Body of pancreas (tissue), 4 donors: Measurements from ENCODE around the gene CRIM1. TPM values are rescaled to one million over a fixed set of nuclear protein-coding genes. Genes with fewer than 3 reads are reported as not detected.

Source experiments
- ATAC-seq: fragments of 150-250 bp; one replicate; pipeline ENCODE4 v1.9.1; 2016
- DNase-seq, 4 donors: peaks; one replicate each; pipeline ENCODE4 v3.0.0-alpha.2; 2019
- H3K27ac ChIP-seq, 4 donors: fragments of 200-600 bp; sonication (generic); 1 replicate in 3 of 4; 2 replicates in 1 of 4; pipeline versions ENCODE4 v1.5.1 to v1.6.1; 2016 to 2019; ENCODE audit warnings: mild to moderate bottlenecking in 1 of 4, mixed read lengths in 1 of 4, moderate library complexity in 1 of 4
- H3K27me3 ChIP-seq, 2 donors: fragments of 200-600 bp; sonication (generic); one replicate each; pipeline ENCODE4 v1.6.0; 2016; ENCODE audit warnings: mild to moderate bottlenecking in 1 of 2
- H3K36me3 ChIP-seq, 2 donors: fragments of 200-600 bp; sonication (generic); replicated peaks in 1 of 2; 2 replicates each; pipeline ENCODE4 v1.5.1; 2016; ENCODE audit warnings: low read depth in 2 of 2; ENCODE audit not compliant: insufficient read depth in 1 of 2
- H3K4me1 ChIP-seq: fragments of 200-600 bp; sonication (generic); one replicate; pipeline ENCODE4 v1.6.0; 2016
- H3K4me3 ChIP-seq, 2 donors: fragments of 200-600 bp; sonication (generic); 1 replicate in 1 of 2; 2 replicates in 1 of 2; pipeline ENCODE4 v1.5.1; 2016 to 2019
- H3K9me3 ChIP-seq, 3 donors: fragments of 200-600 bp; sonication (generic); 1 replicate in 2 of 3; 2 replicates in 1 of 3; pipeline ENCODE4 v1.5.1; 2016
- POLR2A ChIP-seq, 3 donors: fragments of 450-650 bp; IDR thresholded peaks; one replicate each; pipeline ENCODE4 v1.6.1; 2016; ENCODE audit warnings: antibody characterized with exemption in 3 of 3, mild to moderate bottlenecking in 2 of 3
- WGBS, 2 donors: methylation state at CpG; one replicate each; pipeline ENCODE4 v1.1.5; 2017; 5-methylcytosine and 5-hydroxymethylcytosine counted together
- intact Hi-C: fragments of 100-400 bp; cut with DNase I; formaldehyde crosslinking; loops from one replicate; pipeline ENCODE4 v1.15.1; 2023
- total RNA-seq, 2 donors: library from RNA; depleted of rRNA; stranded (reverse); fragments of >200 nt; gene quantifications; one replicate each; pipeline ENCODE4 v1.1.0, GENCODE V29; 2016
- TF ChIP-seq, protein P1 (sequence below), 7 experiments: fragments of 450-650 bp in 4 of 7; fragments of 200-600 bp in 3 of 7; sonication (generic) in 3 of 7; IDR thresholded peaks; one replicate each; pipeline ENCODE4 v1.5.1; 2016 to 2019; ENCODE audit warnings: antibody characterized with exemption in 7 of 7

CRIM1 gene
- total RNA-seq, 2 donors from 2014 or later = 41.5 to 64.6 TPM

DNA sequence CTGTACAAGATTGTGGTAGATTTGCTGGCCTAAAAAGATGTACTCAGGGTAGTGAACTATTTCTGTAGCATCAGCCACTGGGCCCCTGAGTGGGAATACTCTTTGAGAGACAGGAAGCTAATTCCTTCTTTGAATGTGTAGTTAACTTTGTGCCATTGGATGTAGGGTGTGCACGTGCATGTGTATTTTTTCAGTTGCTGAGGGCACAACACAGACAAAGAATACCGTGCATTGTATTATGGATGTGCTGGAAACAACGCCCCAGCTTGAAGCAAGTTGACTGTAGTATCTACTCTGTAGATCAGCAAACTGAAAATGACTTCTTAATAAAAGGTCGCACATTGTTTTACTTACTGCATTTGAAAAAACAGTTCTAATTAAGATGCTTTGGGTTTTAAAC, 14.1 kb downstream of the CRIM1 start:
- 73 to 86% methylated on average over 4 of the region's 4 CpGs for WGBS, 2 donors
- TF ChIP-seq POLR2A (IDR thresholded peaks at IDR 0.05) = no peak
- TF ChIP-seq, protein P1, sequence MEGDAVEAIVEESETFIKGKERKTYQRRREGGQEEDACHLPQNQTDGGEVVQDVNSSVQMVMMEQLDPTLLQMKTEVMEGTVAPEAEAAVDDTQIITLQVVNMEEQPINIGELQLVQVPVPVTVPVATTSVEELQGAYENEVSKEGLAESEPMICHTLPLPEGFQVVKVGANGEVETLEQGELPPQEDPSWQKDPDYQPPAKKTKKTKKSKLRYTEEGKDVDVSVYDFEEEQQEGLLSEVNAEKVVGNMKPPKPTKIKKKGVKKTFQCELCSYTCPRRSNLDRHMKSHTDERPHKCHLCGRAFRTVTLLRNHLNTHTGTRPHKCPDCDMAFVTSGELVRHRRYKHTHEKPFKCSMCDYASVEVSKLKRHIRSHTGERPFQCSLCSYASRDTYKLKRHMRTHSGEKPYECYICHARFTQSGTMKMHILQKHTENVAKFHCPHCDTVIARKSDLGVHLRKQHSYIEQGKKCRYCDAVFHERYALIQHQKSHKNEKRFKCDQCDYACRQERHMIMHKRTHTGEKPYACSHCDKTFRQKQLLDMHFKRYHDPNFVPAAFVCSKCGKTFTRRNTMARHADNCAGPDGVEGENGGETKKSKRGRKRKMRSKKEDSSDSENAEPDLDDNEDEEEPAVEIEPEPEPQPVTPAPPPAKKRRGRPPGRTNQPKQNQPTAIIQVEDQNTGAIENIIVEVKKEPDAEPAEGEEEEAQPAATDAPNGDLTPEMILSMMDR (IDR thresholded peaks at IDR 0.05) = no peak
- H3K27me3 ChIP-seq = no peaks in the 10 kb centered on the region
- peaks cover 53% of the 10 kb centered on the region for H3K4me1 ChIP-seq
- no peak for ATAC-seq
- H3K4me3 ChIP-seq = no peak overlapping the region
- intact Hi-C loops = no loop called here
- no peaks in the 10 kb centered on the region for H3K36me3 ChIP-seq
- no peak for DNase-seq
- peak overlapping the region in 2 of 4 donors; percentile 69 to 76 for H3K27ac ChIP-seq
- H3K9me3 ChIP-seq = no peaks in the 10 kb centered on the region

GRCh38 chr2:36370281-36370680, 14.7 kb downstream of the CRIM1 start:
- Histone ChIP-seq H3K9me3 (no peaks in the 10 kb centered on the region), H3K27ac (peak overlapping the region in 2 of 4 donors; percentile 68 to 73), H3K36me3 (no peaks in the 10 kb centered on the region), H3K27me3 (no peaks in the 10 kb centered on the region), H3K4me3 (no peak overlapping the region), H3K4me1 (peaks cover 53% of the 10 kb centered on the region)
- intact Hi-C loops = no loop called here
- no peak for ATAC-seq
- DNase-seq = no peak
- TF ChIP-seq, protein P1 (IDR thresholded peaks at IDR 0.05) = no peak

- Histone ChIP-seq H3K36me3 (no peaks in the 10 kb centered on the region), H3K4me1 (peaks cover 61% of the 10 kb centered on the region), H3K4me3 (no peak overlapping the region), H3K27me3 (no peaks in the 10 kb centered on the region), H3K9me3 (no peaks in the 10 kb centered on the region), H3K27ac (peak overlapping the region; percentile 43 to 73 (median 64))
- peak; percentile 12 for ATAC-seq
- WGBS, 2 donors = 10 to 20% methylated on average over 9 of the region's 9 CpGs
- intact Hi-C loops = no loop called here
- no peak for DNase-seq
- TF ChIP-seq, protein P1 (IDR thresholded peaks at IDR 0.05) = no peak
- TF ChIP-seq POLR2A (IDR thresholded peaks at IDR 0.05) = no peak
These were observed 15.7 kb downstream of the CRIM1 start for GRCh38 chr2:36371070-36371874.

GRCh38 chr2:36371928-36372391, 16.4 kb downstream of the CRIM1 start:
- peaks cover 64% of the 10 kb centered on the region for H3K4me1 ChIP-seq
- peak overlapping the region; percentile 1 to 73 (median 64) for H3K27ac ChIP-seq
- intact Hi-C loops = no loop called here

More at GRCh38 chr2:36371928-36372391, 16.4 kb downstream of the CRIM1 start:
- no peaks in the 10 kb centered on the region for H3K36me3 ChIP-seq
- TF ChIP-seq POLR2A (IDR thresholded peaks at IDR 0.05) = no peak
- TF ChIP-seq, protein P1 (IDR thresholded peaks at IDR 0.05) = no peak
- H3K9me3 ChIP-seq = no peaks in the 10 kb centered on the region
- no peak overlapping the region for H3K4me3 ChIP-seq
- DNase-seq (no peak), ATAC-seq (peak; percentile 53)
- no peaks in the 10 kb centered on the region for H3K27me3 ChIP-seq
- WGBS, 2 donors = 28 to 44% methylated on average over 2 of the region's 2 CpGs
